Posterior vena cava (tissue), 2 donors: ENCODE data around the gene MAPK4. TPM values are rescaled to one million over a fixed set of nuclear protein-coding genes. Genes with fewer than 3 reads are reported as not detected.
"Not testable (repeated sequence)": the region's sequence is repeated elsewhere in the genome, so short reads cannot be mapped to it uniquely, and the experiment has no call there.

ENCODE experiments used
- DNase-seq: peaks from one replicate; pipeline ENCODE4 v3.0.0-alpha.2; 2020; ENCODE audit warnings: low spot score
- intact Hi-C, 2 donors: fragments of 100-400 bp; cut with DNase I; formaldehyde crosslinking; loops; one replicate each; pipeline versions ENCODE4 v1.14.1 to v1.14.2; 2022 to 2023
- long read RNA-seq, 2 donors: library from polyadenylated mRNA; unstranded; transcript quantifications; one replicate each; pipeline ENCODE4 v2.0.0, GENCODE V29; 2020 to 2021
- total RNA-seq, 2 donors: library from RNA; stranded (reverse); fragmentation: NEBNext Ultra II Directional; extraction: Animal tissue kit (Norgen Biotek cat#: 25700); gene quantifications; one replicate each; pipeline ENCODE4 v1.2.1, GENCODE V29; 2021
- donor health status: DM: yes; HTN: yes; CAD: no.
- donor health status: DM: yes; HTN: yes; CAD: no.

Gene MAPK4
- total RNA-seq = 10 to 100 TPM in 1 of 2 donors, 1 to 10 TPM in 1; 8.7 to 26.8 TPM
- long read RNA-seq, donor 1, partial matches to known transcripts = 15 of 20 reads
- long read RNA-seq, donor 1, other reads (novel, unspliced or antisense) = 5 of 20 reads
- long read RNA-seq, donor 2, partial matches to known transcripts = 0 of 3 reads
- long read RNA-seq, donor 2, other reads (novel, unspliced or antisense) = 3 of 3 reads

GRCh38 chr18:50559752-50560680, at the start of gene MAPK4:
TSS of gene MAPK4 (plus strand) at chr18:50560087. CDS start at chr18:50663959, 103,872 bp downstream.
- no peak for DNase-seq
- intact Hi-C loops = no loop called here

DNA sequence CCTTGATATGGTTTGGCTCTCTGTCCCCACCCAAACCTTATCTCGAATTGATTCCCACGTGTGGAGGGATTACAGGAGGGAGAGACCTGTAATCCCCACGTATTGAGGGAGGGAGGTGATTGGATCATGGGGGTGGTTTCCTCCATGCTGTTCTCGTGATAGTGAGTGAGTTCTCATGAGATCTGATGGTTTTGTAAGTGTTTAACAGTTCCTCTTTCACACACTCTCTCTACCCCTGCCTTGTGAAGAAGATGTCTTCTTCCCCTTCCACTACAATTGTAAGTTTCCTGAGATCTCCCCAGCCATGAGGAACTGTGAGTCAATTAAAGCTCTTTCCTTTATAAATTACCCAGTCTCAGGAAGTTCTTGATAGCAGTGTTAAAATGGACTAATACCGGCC, 42.6 kb upstream of the MAPK4 start:
- intact Hi-C loops, DNase-seq: not testable (repeated sequence)

DNA sequence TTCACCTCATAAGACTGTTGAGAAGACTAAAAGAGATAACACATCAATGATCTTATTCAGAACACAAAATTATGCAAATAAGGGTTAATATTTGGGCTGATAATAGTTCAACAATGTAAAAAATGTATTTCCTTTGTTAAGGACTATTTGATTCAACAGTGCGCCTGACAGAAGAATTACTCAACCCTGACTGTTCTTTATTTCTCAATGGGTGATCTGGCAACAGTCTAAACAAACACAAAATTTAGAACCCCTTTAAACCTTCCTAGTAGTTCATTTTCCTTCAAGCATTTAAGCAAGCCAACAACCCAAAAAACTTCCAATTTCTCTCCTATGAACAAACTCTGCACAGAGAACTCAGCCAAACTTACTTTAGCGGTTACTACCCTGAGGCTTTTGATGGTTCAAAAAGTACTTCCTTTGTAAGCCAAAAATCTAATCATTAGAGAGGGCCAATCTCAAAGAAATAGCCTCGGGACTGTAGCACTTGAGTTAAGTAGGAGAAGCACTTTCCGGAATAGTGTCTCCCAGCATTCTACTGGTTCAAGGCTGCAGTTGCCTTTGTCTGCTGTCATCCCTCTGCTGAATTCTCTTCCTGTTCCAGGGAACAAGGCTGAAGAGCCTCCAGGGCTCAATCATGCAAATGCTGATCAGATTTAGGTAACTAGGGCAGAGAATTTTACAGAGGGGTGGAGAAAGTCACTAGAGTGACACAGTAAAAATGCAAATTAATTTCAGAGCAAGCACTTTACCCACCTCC, 40.9 kb upstream of the MAPK4 start:
- DNase-seq = no peak
- intact Hi-C loops = no loop called here

GRCh38 chr18:50523165-50523564, 36.7 kb upstream of the MAPK4 start:
- no peak for DNase-seq
- intact Hi-C loops = no loop called here

DNA sequence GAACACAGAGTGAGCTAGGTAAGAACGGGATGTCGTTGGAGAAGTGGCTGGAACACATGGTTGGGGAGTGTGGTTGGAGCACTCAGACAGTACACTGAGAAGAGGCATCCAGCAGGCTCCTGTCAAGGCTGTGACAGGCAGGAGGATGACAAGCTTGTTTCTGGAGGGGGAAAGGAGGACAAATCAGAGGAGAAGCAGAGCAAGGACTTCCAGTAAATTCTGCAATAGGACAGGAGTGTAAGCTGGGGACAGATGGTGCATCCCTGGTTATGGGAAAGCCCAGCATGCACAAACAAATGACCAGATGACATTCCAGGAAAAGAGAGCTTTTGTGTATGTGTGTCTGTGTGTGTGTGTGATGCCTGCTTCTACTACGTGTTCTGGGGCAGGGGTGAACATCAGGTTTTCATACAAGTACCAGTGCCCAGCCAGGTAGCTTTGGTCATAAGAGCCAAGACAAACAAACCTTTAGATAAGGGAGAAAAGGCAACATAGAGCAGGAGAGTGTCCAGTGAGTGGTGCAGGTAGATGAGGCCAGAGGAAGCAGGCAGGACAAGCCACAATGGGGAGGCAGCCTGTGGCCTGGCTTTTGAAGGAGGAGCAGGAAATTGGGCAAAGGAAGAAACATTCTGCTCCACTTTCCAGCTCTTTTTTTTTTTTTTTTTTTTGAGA, 32.1 kb upstream of the MAPK4 start:
- intact Hi-C loops = loop anchor here in 1 of 2 donors (5.0 kb wide), 1 partner anchor 625 kb away; no protein-coding TSS in a partner anchor
- no peak for DNase-seq

DNA sequence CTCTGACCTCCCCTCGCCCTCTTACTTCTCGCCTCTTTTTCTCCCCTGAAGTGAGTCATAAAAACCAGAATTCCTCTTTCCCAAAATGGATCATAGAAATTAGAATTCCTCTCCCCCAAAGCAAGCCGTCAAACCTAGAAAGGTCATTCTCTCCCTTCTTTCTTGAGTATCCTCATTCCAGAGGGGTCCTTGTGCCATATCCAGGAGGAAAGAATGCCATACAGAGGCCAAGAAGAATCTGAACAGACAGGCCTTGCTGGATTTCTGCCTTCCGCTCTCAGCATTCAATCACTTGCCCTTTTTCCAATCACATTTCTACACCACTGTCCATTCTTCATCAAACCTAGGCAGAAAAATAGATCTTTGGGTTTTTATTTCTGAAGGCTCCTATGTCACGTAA, 31.1 kb upstream of the MAPK4 start:
- intact Hi-C loops = loop anchor here in 1 of 2 donors (5.0 kb wide), 1 partner anchor 627 kb away; no protein-coding TSS in a partner anchor

DNA sequence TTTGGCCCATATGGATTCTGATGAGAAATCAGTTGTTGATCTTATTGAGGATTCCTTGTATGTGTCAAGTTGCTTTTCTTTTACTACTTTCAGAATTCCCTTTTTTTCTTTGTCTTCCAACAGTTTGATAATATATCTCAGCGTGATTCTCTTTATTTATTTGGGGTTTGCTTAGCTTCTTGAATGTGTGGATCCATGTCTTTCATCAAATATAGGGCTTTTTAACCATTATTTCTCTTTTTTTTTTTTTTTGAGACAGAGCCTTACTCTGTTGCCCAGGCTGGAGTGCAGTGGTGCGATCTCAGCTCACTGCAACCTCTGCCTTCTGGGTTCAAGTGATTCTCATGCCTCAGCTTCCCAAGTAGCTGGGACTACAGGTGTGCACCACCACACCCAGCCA, 26.1 kb upstream of the MAPK4 start:
- intact Hi-C loops, DNase-seq: not testable (repeated sequence)

More for the DNA sequence above, 31.1 kb upstream of the MAPK4 start:
- DNase-seq = no peak

GRCh38 chr18:50544476-50544875, 15.4 kb upstream of the MAPK4 start:
- intact Hi-C loops, DNase-seq: not testable (repeated sequence)

DNA sequence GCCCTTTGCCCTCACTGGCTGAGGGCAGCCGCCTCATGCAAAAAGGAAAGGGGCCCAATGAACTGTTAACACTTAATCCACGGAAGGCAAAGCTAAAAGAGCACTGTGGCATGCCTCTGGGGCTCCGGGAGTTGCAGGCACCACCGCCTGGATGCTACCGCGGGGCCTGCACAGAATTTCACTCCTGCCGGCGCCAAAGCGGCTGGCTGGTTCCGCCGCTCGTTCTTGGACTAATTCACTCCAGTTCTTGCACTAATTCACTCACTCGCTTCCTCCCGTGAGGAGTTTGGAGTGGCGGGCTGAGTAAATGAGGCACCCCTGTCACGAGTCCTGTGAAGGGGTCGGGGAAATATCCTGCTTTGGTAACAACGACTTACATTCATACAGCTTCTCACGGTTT, 14.0 kb upstream of the MAPK4 start:
- intact Hi-C loops = no loop called here
- DNase-seq = no peak

DNA sequence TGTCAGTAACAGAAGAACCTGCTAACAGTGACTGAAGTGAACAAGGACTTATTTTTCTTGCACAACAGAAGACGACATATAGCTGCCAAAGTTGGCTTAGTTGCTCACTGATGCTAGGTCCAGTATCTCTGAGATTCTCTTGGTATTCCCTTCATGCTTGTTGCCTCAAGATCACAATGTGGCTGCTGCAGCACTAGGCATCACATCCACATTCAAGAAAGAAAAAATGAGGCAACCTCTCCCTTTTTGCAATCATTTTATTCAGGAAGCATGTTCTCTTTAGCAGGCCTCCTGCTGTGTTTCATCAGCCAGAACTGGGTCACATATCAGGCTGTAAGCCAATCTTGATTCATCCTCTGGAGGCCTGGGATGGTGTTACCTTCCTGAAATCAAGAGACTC, 11.7 kb upstream of the MAPK4 start:
- intact Hi-C loops = no loop called here

DNA sequence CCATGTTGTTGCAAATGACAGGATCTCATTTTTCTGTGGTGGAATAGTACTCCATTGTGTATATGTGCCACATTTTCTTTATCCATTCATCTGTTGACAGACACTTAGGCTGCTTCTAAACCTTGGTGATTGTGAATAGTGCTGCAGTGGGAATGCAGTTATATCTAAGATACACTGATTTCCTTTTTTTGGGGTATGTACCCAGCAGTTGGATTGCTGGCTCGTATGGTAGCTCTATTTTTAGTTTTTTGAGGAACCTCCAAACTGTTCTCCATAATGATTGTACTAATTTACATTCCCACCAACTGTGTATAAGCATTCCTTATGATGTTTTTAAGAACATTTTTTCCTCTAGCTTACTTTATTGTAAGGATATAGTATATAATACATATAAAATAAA, 8.2 kb upstream of the MAPK4 start:
- intact Hi-C loops, DNase-seq: not testable (repeated sequence)

More for the DNA sequence above, 11.7 kb upstream of the MAPK4 start:
- DNase-seq = no peak

GRCh38 chr18:50558157-50558556, 1.7 kb upstream of the MAPK4 start:
- intact Hi-C loops = no loop called here
- no peak for DNase-seq

DNA sequence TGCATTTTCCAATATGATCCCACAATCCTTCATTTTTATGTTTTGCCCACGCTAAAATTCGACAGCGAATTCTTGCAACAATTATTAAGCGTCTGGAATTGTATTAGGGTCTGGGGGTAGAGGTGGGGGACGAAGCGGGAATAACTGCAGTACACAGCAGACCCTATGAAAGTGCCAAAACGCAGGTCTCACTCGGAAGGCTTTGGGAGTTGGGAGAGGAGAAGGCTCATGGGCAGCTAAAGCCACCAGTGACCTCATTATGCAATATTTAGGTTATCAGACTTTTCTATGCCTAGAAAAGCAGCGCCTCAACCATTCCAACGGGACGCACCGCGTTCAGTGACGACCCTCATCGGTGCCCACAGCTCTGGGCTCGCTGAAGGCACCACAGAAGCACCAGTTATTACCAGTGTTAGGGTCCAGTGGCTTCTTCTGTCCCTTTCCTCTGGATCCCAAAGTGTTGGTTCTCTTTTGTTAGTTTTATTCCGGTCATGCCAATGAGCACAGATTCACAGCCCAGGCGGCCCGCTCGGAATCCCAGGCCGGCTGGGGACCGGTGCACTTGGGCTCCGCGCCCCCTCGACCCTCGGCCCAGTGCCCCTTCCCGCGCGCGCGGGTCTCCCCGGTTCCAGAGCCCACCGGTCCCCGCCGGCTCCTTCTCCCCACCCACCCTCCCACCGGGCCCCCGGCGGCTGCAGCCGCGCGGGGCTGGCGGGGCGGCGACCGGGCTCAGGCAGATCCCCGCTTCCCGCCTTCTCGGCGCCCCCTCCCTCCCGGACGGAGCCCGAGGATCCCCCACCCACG, 737 bp upstream of the MAPK4 start:
- no peak for DNase-seq
- intact Hi-C loops = no loop called here

DNA sequence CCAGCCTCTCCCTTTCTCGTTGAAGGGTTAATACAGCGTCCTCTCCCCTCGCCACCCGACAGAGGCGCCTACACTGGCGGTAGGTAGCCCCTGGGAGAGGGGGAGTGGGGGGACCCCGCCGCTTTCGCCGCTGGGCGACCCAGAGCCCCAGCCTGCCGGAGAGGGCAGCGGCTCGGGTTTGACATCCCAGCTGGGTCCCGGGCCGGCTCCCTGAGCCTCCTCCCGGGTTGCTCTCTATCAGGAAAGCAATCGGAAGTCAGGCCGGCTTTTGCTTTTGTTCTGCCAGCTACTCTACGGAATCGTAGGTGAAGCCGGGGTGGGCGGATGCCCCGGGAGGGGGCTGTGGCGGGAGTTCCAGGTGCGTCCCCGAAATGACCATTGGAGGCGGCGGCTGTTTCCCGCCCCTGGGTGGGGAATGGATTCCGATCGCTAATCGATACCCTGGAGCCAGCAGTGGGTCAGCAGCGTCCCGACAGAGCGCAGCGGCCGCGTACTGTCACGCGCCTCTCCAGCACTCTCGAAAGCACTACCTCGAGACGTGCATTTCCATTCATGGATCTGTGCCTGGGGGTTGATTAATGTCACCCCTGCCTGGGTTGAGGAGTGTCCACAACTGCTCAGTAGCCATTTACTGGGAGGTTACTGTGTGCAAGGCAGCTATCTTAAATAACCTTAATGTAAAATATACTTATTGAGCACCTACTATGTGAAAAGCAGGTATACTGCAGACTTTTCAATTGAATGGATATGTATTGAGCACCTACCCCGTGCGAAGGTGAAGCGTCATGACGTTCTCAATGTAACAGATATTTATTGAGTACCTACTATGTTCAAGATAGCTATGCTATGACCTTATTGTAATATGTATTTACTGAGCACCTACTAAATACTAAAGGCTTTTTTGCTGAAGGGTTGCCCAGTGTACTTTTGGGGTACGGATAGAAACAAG, 1.1 kb downstream of the MAPK4 start:
- intact Hi-C loops = no loop called here
- DNase-seq = peak; percentile 82

- DNase-seq, intact Hi-C loops: not testable (repeated sequence)
These were observed 2.4 kb downstream of the MAPK4 start for GRCh38 chr18:50562258-50562657.

GRCh38 chr18:50562686-50563085, 2.8 kb downstream of the MAPK4 start:
- intact Hi-C loops = no loop called here
- no peak for DNase-seq

GRCh38 chr18:50563376-50563775, 3.5 kb downstream of the MAPK4 start:
- no peak for DNase-seq
- intact Hi-C loops = no loop called here
